H1 (cell line): ENCODE measurements around the gene OR10V1. TPM values are rescaled to one million over a fixed set of nuclear protein-coding genes. Genes with fewer than 3 reads are reported as not detected.

Experiments used
- BCL11A ChIP-seq, 2 experiments: IDR thresholded peaks; one replicate each; pipeline ENCODE4 v1.6.1; 2011; ENCODE audit warnings: low read depth in 2 of 2, low read length in 2 of 2, mild to moderate bottlenecking in 2 of 2
- CBX5 ChIP-seq: fragments of 300-800, 300-1000 bp; sonication (generic); IDR thresholded peaks from 2 replicates; pipeline ENCODE4 v1.7.1; 2016; ENCODE audit warnings: antibody characterized with exemption, low read length, low read depth
- KDM5A ChIP-seq: fragments of 200-600 bp; IDR thresholded peaks from 2 replicates; pipeline ENCODE4 v1.7.1; 2012; ENCODE audit warnings: mild to moderate bottlenecking, low read length, inconsistent platforms, mixed read lengths
- polyA plus RNA-seq, 7 experiments: library from polyadenylated mRNA; depleted of rRNA in 3 of 7; stranded (reverse) in 5 of 7; unstranded in 2 of 7; fragments of >200 nt in 5 of 7; fragments of 200-250 nt in 2 of 7; gene quantifications; 1 replicate in 5 of 7; 2 replicates in 1 of 7; 4 replicates in 1 of 7; pipeline versions ENCODE4 v1.2.1 to v1.2.3, GENCODE V29; 2011 to 2013; ENCODE audit warnings: missing spikeins in 2 of 7, mixed read lengths in 2 of 7
- total RNA-seq: library from RNA; stranded (reverse); fragmentation: NEBNext Ultra II Directional; extraction: Animal tissue kit (Norgen Biotek cat#: 25700); gene quantifications from 2 replicates; pipeline ENCODE4 v1.2.1, GENCODE V29; 2021

Gene OR10V1
- total and polyA plus RNA-seq, 2 of the 8 experiments (the other 6 are each of a cell fraction or from before 2014, with no cell fraction given) = not detected

DNA sequence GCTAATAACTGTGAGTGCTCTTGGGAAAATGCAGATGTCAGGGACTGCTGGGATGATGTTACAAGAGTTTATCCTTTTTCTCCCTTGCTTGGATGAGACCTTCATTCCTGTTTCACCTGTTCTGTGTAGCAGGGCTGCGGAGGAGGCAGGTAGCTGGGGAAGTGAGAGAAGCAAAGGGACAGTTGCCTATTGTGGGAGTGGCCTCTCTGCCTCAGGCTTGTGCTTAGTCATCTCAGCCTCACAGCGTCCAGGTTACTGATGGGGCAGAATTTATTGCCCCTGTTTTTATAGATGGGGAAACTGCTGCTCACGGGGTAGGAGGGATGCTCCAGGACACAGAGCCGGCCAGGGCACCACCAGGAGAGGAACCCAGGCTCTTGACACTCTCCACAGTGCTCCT, 43.2 kb upstream of the OR10V1 start (continued):
- TF ChIP-seq BCL11A (IDR thresholded peaks at IDR 0.05; ENCODE audit: low read depth in 2 of 2, low read length in 2 of 2) (no peak), KDM5A (no peak), CBX5 (no peak)
